GM21717 (cell line): Measurements from ENCODE around the gene TTC21A.

ENCODE experiments used
- ATAC-seq: cut with Tn5 transposase; IDR thresholded peaks from one replicate; pipeline ENCODE4 v1.9.1; 2021; ENCODE audit warnings: mild to moderate bottlenecking, moderate library complexity; ENCODE audit not compliant: unreplicated experiment

TTC21A gene

GRCh38 chr3:39098473-39099000 is 8.9 kb upstream of the TTC21A start:
- no peak for ATAC-seq

GRCh38 chr3:39099242-39099641 is 8.2 kb upstream of the TTC21A start:
- ATAC-seq: no peak

- no peak for ATAC-seq
These were observed 7.6 kb upstream of the TTC21A start for GRCh38 chr3:39099738-39100499.

GRCh38 chr3:39100500-39100886 is 7.0 kb upstream of the TTC21A start:
- no peak for ATAC-seq

- peak; percentile 59 for ATAC-seq
These were observed 6.3 kb upstream of the TTC21A start for GRCh38 chr3:39101022-39101689.

- ATAC-seq: no peak
These were observed 4.8 kb upstream of the TTC21A start for GRCh38 chr3:39102504-39103323.

GRCh38 chr3:39103324-39103693 is 4.2 kb upstream of the TTC21A start:
- no peak for ATAC-seq

- no peak for ATAC-seq
These were observed 3.5 kb upstream of the TTC21A start for GRCh38 chr3:39103791-39104552.

- ATAC-seq: no peak
These were observed 2.4 kb upstream of the TTC21A start for GRCh38 chr3:39104961-39105686.

GRCh38 chr3:39105687-39106063 is 1.8 kb upstream of the TTC21A start:
- no peak for ATAC-seq

GRCh38 chr3:39106281-39106811 is 1.1 kb upstream of the TTC21A start:
- no peak for ATAC-seq

- peak; percentile 10 for ATAC-seq
These were observed 561 bp upstream of the TTC21A start for GRCh38 chr3:39106851-39107387.

GRCh38 chr3:39108200-39108710 is 775 bp downstream of the TTC21A start:
- peak; percentile 86 for ATAC-seq

GRCh38 chr3:39109086-39109485 is 1.6 kb downstream of the TTC21A start:
- no peak for ATAC-seq

GRCh38 chr3:39110041-39110639 is 2.7 kb downstream of the TTC21A start:
- no peak for ATAC-seq

- no peak for ATAC-seq
These were observed 4.6 kb downstream of the TTC21A start for GRCh38 chr3:39112113-39112512.

GRCh38 chr3:39112535-39112934 is 5.1 kb downstream of the TTC21A start:
- no peak for ATAC-seq

GRCh38 chr3:39113291-39113690 is 5.8 kb downstream of the TTC21A start:
- ATAC-seq: no peak

- no peak for ATAC-seq
These were observed 7.0 kb downstream of the TTC21A start for GRCh38 chr3:39114456-39114855.
